ENCODE data around the gene TPGS1.

The TPGS1 gene

GRCh38 chr19:485583-486236 lies 21.6 kb upstream of the TPGS1 start:
- Mint-ChIP-seq H3K27ac (no peak overlapping the region), H3K9me3 (peaks cover 5% of the 10 kb centered on the region), H3K36me3 (peaks cover 35% of the 10 kb centered on the region), H3K4me3 (no peak overlapping the region), H3K4me1 (peaks cover 8% of the 10 kb centered on the region)
- ATAC-seq (no peak), DNase-seq (ENCODE audit: low spot score in 2 of 2) (no peak)

- H3K4me1 Mint-ChIP-seq: peaks cover 9% of the 10 kb centered on the region
- peaks cover 20% of the 10 kb centered on the region for H3K36me3 Mint-ChIP-seq
- no peaks in the 10 kb centered on the region for H3K9me3 Mint-ChIP-seq
- peak overlapping the region; percentile 87 for H3K27ac Mint-ChIP-seq
- ATAC-seq: peak; percentile 87
- peak; percentile 85 to 97 for DNase-seq (ENCODE audit: low spot score in 2 of 2)
- peak overlapping the region; percentile 74 for H3K4me3 Mint-ChIP-seq
Measured at GRCh38 chr19:488505-489417, 18.5 kb upstream of the TPGS1 start.

DNA sequence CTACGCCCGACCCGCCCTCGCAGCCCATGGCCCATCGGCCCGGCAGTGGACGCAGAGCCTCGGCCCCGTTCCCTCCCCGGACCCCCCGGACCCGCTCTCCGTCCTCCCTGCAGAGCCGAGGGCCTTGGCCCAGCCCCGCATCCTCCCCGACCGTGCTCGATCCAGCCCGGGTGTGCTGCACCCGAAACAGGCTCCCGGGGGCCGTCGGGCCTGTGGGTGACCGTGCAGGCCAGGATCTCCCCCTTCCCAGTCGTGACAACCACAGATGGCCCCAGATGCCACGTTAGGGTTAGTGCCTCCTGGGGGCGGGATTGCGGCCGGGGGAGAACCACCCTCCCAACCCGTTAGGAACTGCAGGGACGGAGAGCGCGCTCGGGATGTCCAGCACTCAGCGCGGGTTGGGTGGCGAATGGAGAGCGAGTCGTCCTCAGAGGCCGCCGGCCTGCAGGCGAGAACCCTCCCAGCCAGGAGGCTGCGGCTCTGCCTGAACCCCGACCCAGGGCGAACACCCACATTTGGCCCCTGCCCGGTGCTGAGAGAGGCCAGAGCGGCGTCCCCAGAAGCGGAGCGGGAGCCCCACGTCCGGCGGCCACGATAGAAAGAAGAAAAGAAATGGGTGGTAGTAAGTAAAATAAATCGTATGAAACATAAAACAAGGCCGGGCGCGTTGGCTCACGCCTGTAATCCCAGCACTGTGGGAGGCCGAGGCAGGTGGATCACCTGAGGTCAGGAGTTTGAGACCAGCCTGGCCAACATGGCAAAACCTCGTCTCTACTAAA lies 17.7 kb upstream of the TPGS1 start:
- H3K27ac Mint-ChIP-seq: peak overlapping the region; percentile 71
- H3K4me1 Mint-ChIP-seq: peaks cover 12% of the 10 kb centered on the region
- peaks cover 20% of the 10 kb centered on the region for H3K36me3 Mint-ChIP-seq
- H3K4me3 Mint-ChIP-seq: peak overlapping the region; percentile 74
- ATAC-seq: peak; percentile 22
- no peaks in the 10 kb centered on the region for H3K9me3 Mint-ChIP-seq
- no peak for DNase-seq (ENCODE audit: low spot score in 2 of 2)

DNA sequence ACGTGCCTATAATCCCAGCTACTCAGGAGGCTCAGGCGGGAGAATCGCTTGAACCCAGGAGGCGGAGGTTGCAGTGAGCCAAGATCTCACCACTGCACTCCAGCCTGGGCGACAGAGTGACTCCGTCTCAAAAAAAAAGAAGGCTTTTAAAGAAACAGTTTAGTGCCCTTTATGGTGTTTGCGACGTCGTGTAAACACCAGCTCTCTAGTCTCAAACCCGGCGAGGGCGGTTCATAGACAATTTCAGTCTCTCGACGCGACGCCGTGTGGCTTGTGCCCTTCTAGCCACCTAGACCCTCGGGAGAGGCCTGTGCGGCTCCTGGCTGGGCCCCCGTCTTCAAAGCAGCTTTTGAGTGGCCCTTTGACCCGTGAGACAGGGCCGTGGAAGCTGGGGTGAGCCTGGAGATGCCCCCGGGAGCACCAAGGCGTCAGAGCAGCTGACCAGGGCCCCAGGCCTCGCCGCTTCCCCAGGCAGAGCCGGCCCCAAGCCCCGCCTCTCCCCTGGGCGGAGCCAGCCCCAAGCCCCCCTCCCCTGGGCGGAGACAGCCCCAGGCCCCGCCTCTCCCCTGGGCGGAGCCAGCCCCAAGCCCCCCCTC lies 16.1 kb upstream of the TPGS1 start:
- Mint-ChIP-seq H3K36me3 (peaks cover 20% of the 10 kb centered on the region), H3K9me3 (no peaks in the 10 kb centered on the region), H3K27ac (no peak overlapping the region), H3K4me1 (peaks cover 12% of the 10 kb centered on the region), H3K4me3 (no peak overlapping the region)
- ATAC-seq: no peak
- no peak for DNase-seq (ENCODE audit: low spot score in 2 of 2)

- H3K4me1 Mint-ChIP-seq: peaks cover 12% of the 10 kb centered on the region
- no peak for DNase-seq (ENCODE audit: low spot score in 2 of 2)
- no peak for ATAC-seq
- peaks cover 20% of the 10 kb centered on the region for H3K36me3 Mint-ChIP-seq
- no peaks in the 10 kb centered on the region for H3K9me3 Mint-ChIP-seq
- H3K27ac Mint-ChIP-seq: no peak overlapping the region
- no peak overlapping the region for H3K4me3 Mint-ChIP-seq
Measured at GRCh38 chr19:492091-492531, 15.2 kb upstream of the TPGS1 start.

- no peak for DNase-seq (ENCODE audit: low spot score in 2 of 2)
- H3K27ac Mint-ChIP-seq: peak overlapping the region; percentile 63
- ATAC-seq: no peak
- H3K4me1 Mint-ChIP-seq: peaks cover 12% of the 10 kb centered on the region
- H3K9me3 Mint-ChIP-seq: no peaks in the 10 kb centered on the region
- H3K36me3 Mint-ChIP-seq: peaks cover 19% of the 10 kb centered on the region
- no peak overlapping the region for H3K4me3 Mint-ChIP-seq
Measured at GRCh38 chr19:493391-494170, 13.7 kb upstream of the TPGS1 start.

DNA sequence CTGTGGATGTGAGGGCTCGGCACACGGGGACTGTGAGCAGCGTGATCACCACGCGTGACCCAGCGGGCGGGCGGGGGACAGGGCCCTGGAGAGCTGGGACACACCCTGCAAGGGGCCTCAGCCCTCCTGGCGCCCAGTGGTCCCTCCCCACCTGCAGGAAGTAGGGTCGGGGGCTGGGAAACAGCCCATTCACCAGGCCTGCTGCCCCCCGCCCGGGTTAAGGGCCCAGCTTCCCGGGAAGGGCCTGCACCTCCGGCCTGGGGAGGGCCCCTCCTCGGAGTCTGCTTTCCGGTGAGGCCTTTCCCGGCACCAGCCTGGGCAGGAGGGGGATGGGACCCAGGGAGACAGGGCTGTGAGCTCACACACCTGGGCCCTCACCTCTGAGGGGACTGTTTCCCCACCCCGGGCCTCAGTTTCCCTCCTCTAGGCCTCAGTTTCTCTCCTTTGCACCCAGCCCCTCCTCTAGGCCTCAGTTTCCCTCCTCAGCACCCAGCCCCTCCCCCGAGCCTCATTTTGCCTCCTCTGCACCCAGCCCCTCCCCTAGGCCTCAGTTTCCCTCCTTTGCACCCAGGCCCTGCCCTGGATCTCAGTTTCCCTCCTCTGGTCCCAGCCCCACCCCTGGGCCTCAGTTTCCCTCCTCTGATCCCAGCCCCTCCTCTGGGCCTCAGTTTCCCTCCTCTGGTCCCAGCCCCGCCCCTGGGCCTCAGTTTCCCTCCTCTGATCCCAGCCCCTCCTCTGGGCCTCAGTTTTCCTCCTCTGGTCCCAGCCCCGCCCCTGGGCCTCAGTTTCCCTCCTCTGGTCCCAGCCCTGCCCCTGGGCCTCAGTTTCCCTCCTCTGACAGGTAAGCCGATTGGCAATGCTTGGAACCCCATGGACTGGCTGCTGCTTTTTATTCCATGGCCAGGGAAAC lies 12.9 kb upstream of the TPGS1 start:
- peak overlapping the region; percentile 63 for H3K27ac Mint-ChIP-seq
- no peak for ATAC-seq
- H3K9me3 Mint-ChIP-seq: no peaks in the 10 kb centered on the region
- H3K36me3 Mint-ChIP-seq: peaks cover 24% of the 10 kb centered on the region
- no peak for DNase-seq (ENCODE audit: low spot score in 2 of 2)
- H3K4me3 Mint-ChIP-seq: no peak overlapping the region
- peaks cover 12% of the 10 kb centered on the region for H3K4me1 Mint-ChIP-seq

- ATAC-seq: no peak
- H3K9me3 Mint-ChIP-seq: no peaks in the 10 kb centered on the region
- DNase-seq (ENCODE audit: low spot score in 2 of 2): no peak
- no peak overlapping the region for H3K4me3 Mint-ChIP-seq
- H3K4me1 Mint-ChIP-seq: peaks cover 12% of the 10 kb centered on the region
- H3K27ac Mint-ChIP-seq: no peak overlapping the region
- peaks cover 21% of the 10 kb centered on the region for H3K36me3 Mint-ChIP-seq
Measured at GRCh38 chr19:495081-495401, 12.3 kb upstream of the TPGS1 start.

GRCh38 chr19:495402-496111 lies 11.7 kb upstream of the TPGS1 start:
- H3K9me3 Mint-ChIP-seq: no peaks in the 10 kb centered on the region
- DNase-seq (ENCODE audit: low spot score in 2 of 2) (peak; percentile 65 to 88), ATAC-seq (peak; percentile 42)

GRCh38 chr19:496112-496665 lies 11.1 kb upstream of the TPGS1 start, which contains the start of gene MADCAM1:
Gene MADCAM1 (plus strand): TSS chr19:496486. CDS start chr19:496500, 14 bp downstream.
- Mint-ChIP-seq H3K27ac (no peak within 1 kb of the TSS), H3K4me3 (no peak within 1 kb of the TSS), H3K4me1 (peaks cover 12% of the 10 kb centered on the region), H3K9me3 (no peaks in the 10 kb centered on the region), H3K36me3 (peaks cover 21% of the 10 kb centered on the region)
- DNase-seq (ENCODE audit: low spot score in 2 of 2): no peak
- ATAC-seq: no peak

More at GRCh38 chr19:495402-496111, 11.7 kb upstream of the TPGS1 start:
- peaks cover 21% of the 10 kb centered on the region for H3K36me3 Mint-ChIP-seq
- peaks cover 12% of the 10 kb centered on the region for H3K4me1 Mint-ChIP-seq
- no peak overlapping the region for H3K27ac Mint-ChIP-seq
- no peak overlapping the region for H3K4me3 Mint-ChIP-seq

DNA sequence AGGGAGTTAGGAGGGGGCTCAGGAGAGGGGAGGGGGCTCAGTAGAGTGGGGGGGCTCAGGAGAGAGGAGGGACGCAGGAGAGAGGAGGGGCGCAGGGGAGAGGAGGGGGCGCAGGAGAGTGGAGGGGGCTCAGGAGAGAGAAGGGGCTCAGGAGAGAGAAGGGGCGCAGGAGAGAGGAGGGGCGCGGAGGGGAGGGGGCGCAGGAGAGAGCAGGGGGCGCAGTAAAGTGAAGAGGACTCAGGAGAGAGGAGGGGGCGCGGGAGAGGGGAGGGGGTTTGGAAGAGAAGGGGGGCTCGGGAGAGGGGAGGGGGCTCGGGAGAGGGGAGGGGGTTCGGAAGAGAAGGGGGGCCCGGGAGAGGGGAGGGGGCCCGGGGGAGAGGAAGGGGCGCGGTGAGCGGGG lies 10.3 kb upstream of the TPGS1 start:
- DNase-seq (ENCODE audit: low spot score in 2 of 2) (no peak), ATAC-seq (no peak)
- no peak overlapping the region for H3K4me3 Mint-ChIP-seq
- no peaks in the 10 kb centered on the region for H3K9me3 Mint-ChIP-seq
- H3K4me1 Mint-ChIP-seq: peaks cover 12% of the 10 kb centered on the region
- no peak overlapping the region for H3K27ac Mint-ChIP-seq
- peaks cover 21% of the 10 kb centered on the region for H3K36me3 Mint-ChIP-seq

- H3K4me3 Mint-ChIP-seq: no peak overlapping the region
- peaks cover 21% of the 10 kb centered on the region for H3K36me3 Mint-ChIP-seq
- peak; percentile 6 for ATAC-seq
- H3K4me1 Mint-ChIP-seq: peaks cover 12% of the 10 kb centered on the region
- H3K27ac Mint-ChIP-seq: no peak overlapping the region
- no peaks in the 10 kb centered on the region for H3K9me3 Mint-ChIP-seq
- DNase-seq (ENCODE audit: low spot score in 2 of 2): no peak
Measured at GRCh38 chr19:497491-497868, 9.8 kb upstream of the TPGS1 start.

Data from stimulated activated effector memory CD8-positive, alpha-beta T cell treated with anti-CD3 and anti-CD28 coated beads, Interleukin-12 subunit alpha, Interleukin-12 subunit beta, amount 100 ng/mL, for 72 hours (primary cell).